IMR-90 (cell line): ENCODE data around the gene PLA2G1B.

Source experiments
- BHLHE40 ChIP-seq: fragments of 150-350 bp; IDR thresholded peaks from 2 replicates; pipeline ENCODE4 v1.6.1; 2016; ENCODE audit warnings: mild to moderate bottlenecking, low read depth, low read length
- CEBPB ChIP-seq: IDR thresholded peaks from 2 replicates; pipeline ENCODE4 v1.6.1; 2012; ENCODE audit warnings: low read depth, low read length, improper control_type of control experiment
- CHD1 ChIP-seq: IDR thresholded peaks from 2 replicates; pipeline ENCODE4 v1.6.1; 2012; ENCODE audit warnings: low read depth, low read length, improper control_type of control experiment
- MAFK ChIP-seq: IDR thresholded peaks from 2 replicates; pipeline ENCODE4 v1.6.1; 2012; ENCODE audit warnings: low read depth, low read length, improper control_type of control experiment
- MAZ ChIP-seq: IDR thresholded peaks from 2 replicates; pipeline ENCODE4 v1.6.1; 2012; ENCODE audit warnings: low read depth, mild to moderate bottlenecking, low read length, improper control_type of control experiment, moderate library complexity, borderline replicate concordance
- MXI1 ChIP-seq: IDR thresholded peaks from 2 replicates; pipeline ENCODE4 v1.6.1; 2012; ENCODE audit warnings: low read depth, mild to moderate bottlenecking, low read length, moderate library complexity, borderline replicate concordance
- POLR2A ChIP-seq: IDR thresholded peaks from 2 replicates; pipeline ENCODE4 v1.6.1; 2012; ENCODE audit warnings: mild to moderate bottlenecking, low read depth, low read length
- RAD21 ChIP-seq: IDR thresholded peaks from 2 replicates; pipeline ENCODE4 v1.6.1; 2012; ENCODE audit warnings: low read length, improper control_type of control experiment
- RCOR1 ChIP-seq: IDR thresholded peaks from 2 replicates; pipeline ENCODE4 v1.6.1; 2012; ENCODE audit warnings: mild to moderate bottlenecking, low read length, improper control_type of control experiment; ENCODE audit not compliant: insufficient replicate concordance
- RFX5 ChIP-seq: IDR thresholded peaks from 2 replicates; pipeline ENCODE4 v1.8.0; 2012; ENCODE audit warnings: low read depth, mild to moderate bottlenecking, low read length, moderate library complexity
- TF ChIP-seq, protein P1 (sequence below): conservative IDR thresholded peaks from 2 replicates; pipeline ENCODE4 v1.5.1; 2012; ENCODE audit warnings: mild to moderate bottlenecking, low read depth, low read length, improper control_type of control experiment
- TF ChIP-seq, protein P2 (sequence below): fragments of 150-350 bp; IDR thresholded peaks from 2 replicates; pipeline ENCODE4 v1.6.1; 2016; ENCODE audit warnings: low read depth, mild to moderate bottlenecking, low read length, moderate library complexity, borderline replicate concordance
- TF ChIP-seq, protein P3 (sequence below): fragments of 150-350 bp; IDR thresholded peaks from 2 replicates; pipeline ENCODE4 v1.6.1; 2017; ENCODE audit warnings: mild to moderate bottlenecking, antibody characterized with exemption, low read length, low read depth

- no peak for TF ChIP-seq MXI1
- TF ChIP-seq, protein P1, sequence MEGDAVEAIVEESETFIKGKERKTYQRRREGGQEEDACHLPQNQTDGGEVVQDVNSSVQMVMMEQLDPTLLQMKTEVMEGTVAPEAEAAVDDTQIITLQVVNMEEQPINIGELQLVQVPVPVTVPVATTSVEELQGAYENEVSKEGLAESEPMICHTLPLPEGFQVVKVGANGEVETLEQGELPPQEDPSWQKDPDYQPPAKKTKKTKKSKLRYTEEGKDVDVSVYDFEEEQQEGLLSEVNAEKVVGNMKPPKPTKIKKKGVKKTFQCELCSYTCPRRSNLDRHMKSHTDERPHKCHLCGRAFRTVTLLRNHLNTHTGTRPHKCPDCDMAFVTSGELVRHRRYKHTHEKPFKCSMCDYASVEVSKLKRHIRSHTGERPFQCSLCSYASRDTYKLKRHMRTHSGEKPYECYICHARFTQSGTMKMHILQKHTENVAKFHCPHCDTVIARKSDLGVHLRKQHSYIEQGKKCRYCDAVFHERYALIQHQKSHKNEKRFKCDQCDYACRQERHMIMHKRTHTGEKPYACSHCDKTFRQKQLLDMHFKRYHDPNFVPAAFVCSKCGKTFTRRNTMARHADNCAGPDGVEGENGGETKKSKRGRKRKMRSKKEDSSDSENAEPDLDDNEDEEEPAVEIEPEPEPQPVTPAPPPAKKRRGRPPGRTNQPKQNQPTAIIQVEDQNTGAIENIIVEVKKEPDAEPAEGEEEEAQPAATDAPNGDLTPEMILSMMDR = no peak
- TF ChIP-seq POLR2A = no peak
- TF ChIP-seq, protein P2, sequence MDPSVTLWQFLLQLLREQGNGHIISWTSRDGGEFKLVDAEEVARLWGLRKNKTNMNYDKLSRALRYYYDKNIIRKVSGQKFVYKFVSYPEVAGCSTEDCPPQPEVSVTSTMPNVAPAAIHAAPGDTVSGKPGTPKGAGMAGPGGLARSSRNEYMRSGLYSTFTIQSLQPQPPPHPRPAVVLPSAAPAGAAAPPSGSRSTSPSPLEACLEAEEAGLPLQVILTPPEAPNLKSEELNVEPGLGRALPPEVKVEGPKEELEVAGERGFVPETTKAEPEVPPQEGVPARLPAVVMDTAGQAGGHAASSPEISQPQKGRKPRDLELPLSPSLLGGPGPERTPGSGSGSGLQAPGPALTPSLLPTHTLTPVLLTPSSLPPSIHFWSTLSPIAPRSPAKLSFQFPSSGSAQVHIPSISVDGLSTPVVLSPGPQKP = no peak
- TF ChIP-seq RAD21 = no peak
- no peak for TF ChIP-seq RCOR1
- no peak for TF ChIP-seq MAFK
- TF ChIP-seq CEBPB = no peak
- TF ChIP-seq BHLHE40 = no peak
- TF ChIP-seq, protein P3, sequence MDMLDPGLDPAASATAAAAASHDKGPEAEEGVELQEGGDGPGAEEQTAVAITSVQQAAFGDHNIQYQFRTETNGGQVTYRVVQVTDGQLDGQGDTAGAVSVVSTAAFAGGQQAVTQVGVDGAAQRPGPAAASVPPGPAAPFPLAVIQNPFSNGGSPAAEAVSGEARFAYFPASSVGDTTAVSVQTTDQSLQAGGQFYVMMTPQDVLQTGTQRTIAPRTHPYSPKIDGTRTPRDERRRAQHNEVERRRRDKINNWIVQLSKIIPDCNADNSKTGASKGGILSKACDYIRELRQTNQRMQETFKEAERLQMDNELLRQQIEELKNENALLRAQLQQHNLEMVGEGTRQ = no peak
- no peak for TF ChIP-seq RFX5
- TF ChIP-seq CHD1 = no peak
- no peak for TF ChIP-seq MAZ
Measured at GRCh38 chr12:120359128-120359527, 31.5 kb upstream of the PLA2G1B start.
